HG02938 (cell line): ENCODE measurements around the gene NAPG.
"Not testable (repeated sequence)": the region's sequence is repeated elsewhere in the genome, so short reads cannot be mapped to it uniquely, and the experiment has no call there.

Experiments used
- ATAC-seq: cut with Tn5 transposase; IDR thresholded peaks from one replicate; pipeline ENCODE4 v1.9.1; 2021; ENCODE audit warnings: mild to moderate bottlenecking, moderate library complexity; ENCODE audit not compliant: unreplicated experiment

NAPG gene

GRCh38 chr18:10577842-10578572, 52.2 kb downstream of the NAPG start:
- ATAC-seq, result not testable (repeated sequence)

- ATAC-seq, result not testable (repeated sequence)
Measured at GRCh38 chr18:10578573-10578899, 52.7 kb downstream of the NAPG start.

GRCh38 chr18:10579079-10579867, 53.4 kb downstream of the NAPG start:
- no peak for ATAC-seq

- no peak for ATAC-seq
Measured at GRCh38 chr18:10580215-10580614, 54.4 kb downstream of the NAPG start.

GRCh38 chr18:10585260-10585659, 59.4 kb downstream of the NAPG start:
- no peak for ATAC-seq

GRCh38 chr18:10588975-10589374, 63.1 kb downstream of the NAPG start:
- no peak for ATAC-seq

- no peak for ATAC-seq
Measured at GRCh38 chr18:10590412-10590811, 64.6 kb downstream of the NAPG start.

GRCh38 chr18:10591896-10592295, 66.1 kb downstream of the NAPG start:
- no peak for ATAC-seq

- ATAC-seq, result not testable (repeated sequence)
Measured at GRCh38 chr18:10593366-10594022, 67.7 kb downstream of the NAPG start.

GRCh38 chr18:10595917-10596316, 70.1 kb downstream of the NAPG start:
- not testable (repeated sequence) for ATAC-seq

- not testable (repeated sequence) for ATAC-seq
Measured at GRCh38 chr18:10597695-10598094, 71.9 kb downstream of the NAPG start.

- ATAC-seq, result not testable (repeated sequence)
Measured at GRCh38 chr18:10600701-10601100, 74.9 kb downstream of the NAPG start.
